ENCODE results near the gene EXO5.
"Not testable (repeated sequence)": the region's sequence is repeated elsewhere in the genome, so short reads cannot be mapped to it uniquely, and the experiment has no call there.

The EXO5 gene

DNA sequence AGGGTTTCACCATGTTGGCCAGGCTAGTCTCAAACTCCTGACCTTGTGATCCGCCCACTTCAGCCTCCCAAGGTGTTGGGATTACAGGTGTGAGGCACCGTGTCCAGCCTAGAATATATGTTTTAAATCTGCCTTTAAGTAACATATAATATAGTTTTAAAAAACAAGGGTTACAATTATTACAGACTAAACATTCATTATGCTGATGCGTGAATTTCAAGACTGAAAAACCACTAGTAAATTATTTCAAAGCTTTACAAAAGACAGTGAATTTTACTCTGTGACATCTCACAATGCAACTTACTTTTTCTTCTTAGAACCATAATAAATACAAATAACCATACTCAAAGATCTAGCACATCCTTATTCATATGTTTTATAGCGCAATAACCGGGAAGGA lies 47.6 kb downstream of the EXO5 start:
- H3K27ac ChIP-seq = no peak overlapping the region
- no peak for DNase-seq
- TF ChIP-seq, protein P1, sequence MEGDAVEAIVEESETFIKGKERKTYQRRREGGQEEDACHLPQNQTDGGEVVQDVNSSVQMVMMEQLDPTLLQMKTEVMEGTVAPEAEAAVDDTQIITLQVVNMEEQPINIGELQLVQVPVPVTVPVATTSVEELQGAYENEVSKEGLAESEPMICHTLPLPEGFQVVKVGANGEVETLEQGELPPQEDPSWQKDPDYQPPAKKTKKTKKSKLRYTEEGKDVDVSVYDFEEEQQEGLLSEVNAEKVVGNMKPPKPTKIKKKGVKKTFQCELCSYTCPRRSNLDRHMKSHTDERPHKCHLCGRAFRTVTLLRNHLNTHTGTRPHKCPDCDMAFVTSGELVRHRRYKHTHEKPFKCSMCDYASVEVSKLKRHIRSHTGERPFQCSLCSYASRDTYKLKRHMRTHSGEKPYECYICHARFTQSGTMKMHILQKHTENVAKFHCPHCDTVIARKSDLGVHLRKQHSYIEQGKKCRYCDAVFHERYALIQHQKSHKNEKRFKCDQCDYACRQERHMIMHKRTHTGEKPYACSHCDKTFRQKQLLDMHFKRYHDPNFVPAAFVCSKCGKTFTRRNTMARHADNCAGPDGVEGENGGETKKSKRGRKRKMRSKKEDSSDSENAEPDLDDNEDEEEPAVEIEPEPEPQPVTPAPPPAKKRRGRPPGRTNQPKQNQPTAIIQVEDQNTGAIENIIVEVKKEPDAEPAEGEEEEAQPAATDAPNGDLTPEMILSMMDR (IDR thresholded peaks at IDR 0.05; ENCODE audit: low read depth, low read length) = no peak
- no peak overlapping the region for H3K4me3 ChIP-seq (ENCODE audit: low read depth, low read length)
- H3K9me3 ChIP-seq (ENCODE audit: severe bottlenecking) = no peaks in the 10 kb centered on the region
- no peaks in the 10 kb centered on the region for H3K27me3 ChIP-seq (ENCODE audit: insufficient read depth, low read depth, severe bottlenecking)
- H3K36me3 ChIP-seq = no peaks in the 10 kb centered on the region

DNA sequence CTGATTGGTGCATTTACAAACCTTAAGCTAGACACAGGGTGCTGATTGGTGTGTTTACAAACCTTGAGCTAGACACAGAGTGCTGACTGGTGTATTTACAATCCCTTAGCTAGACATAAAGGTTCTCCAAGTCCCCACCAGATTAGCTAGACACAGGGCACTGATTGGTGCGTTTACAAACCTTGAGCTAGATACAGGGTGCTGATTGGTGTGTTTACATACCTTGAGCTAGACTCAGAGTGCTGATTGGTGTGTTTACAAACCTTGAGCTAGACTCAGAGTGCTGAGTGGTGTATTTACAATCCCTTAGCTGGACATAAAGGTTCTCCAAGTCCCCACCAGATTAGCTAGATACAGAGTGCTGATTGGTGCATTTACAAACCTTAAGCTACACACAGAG lies 49.7 kb downstream of the EXO5 start:
- not testable (repeated sequence) for H3K4me3 ChIP-seq (ENCODE audit: low read depth, low read length)

DNA sequence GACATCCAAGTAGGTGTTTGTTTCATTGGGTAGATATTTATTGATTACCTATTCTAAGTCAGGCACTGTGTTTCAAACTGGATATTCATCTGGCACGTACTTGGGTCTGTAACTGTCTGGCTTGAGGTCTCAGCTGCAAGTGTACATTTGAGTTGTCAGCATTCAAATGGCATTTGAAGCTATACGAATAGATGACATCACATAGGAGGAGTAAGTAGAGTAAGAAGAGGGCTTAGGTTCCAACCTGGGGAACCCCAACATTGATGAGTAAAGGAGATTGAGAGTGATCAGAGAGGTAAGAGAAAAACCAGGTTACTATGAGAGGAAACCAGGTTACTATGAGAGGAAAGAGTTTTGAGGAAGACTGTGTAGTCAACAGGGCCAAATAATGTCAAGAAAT lies 53.6 kb downstream of the EXO5 start:
- Histone ChIP-seq H3K27ac (no peak overlapping the region), H3K36me3 (no peaks in the 10 kb centered on the region), H3K27me3 (ENCODE audit: insufficient read depth, low read depth, severe bottlenecking) (no peaks in the 10 kb centered on the region), H3K9me3 (ENCODE audit: severe bottlenecking) (no peaks in the 10 kb centered on the region), H3K4me3 (ENCODE audit: low read depth, low read length) (no peak overlapping the region)
- DNase-seq = no peak
- TF ChIP-seq, protein P1 (IDR thresholded peaks at IDR 0.05; ENCODE audit: low read depth, low read length) = no peak

More for the DNA sequence above, 49.7 kb downstream of the EXO5 start:
- H3K36me3 ChIP-seq; H3K27me3 ChIP-seq (ENCODE audit: insufficient read depth, low read depth, severe bottlenecking); H3K9me3 ChIP-seq (ENCODE audit: severe bottlenecking); H3K27ac ChIP-seq; DNase-seq: not testable (repeated sequence)

DNA sequence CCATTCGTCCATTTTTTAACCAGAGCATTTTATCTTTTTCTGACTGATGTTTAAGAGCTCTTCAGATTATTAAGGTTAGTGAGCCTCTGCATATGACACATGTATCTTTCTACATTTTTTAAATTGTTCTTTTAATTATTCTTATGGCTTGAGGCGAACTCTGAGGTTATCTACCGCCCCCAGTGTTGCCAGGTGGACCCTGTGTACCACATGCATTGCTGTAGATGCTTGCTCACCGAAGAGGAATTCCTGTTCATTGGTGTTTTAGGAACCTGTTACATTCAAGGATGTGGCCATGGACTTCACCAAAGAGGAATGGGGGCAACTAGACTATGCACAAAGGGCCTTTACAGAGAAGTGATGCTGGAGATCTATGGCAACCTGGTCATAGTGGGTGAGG lies 54.7 kb downstream of the EXO5 start:
- TF ChIP-seq, protein P1 (IDR thresholded peaks at IDR 0.05; ENCODE audit: low read depth, low read length) = no peak
- Histone ChIP-seq H3K9me3 (ENCODE audit: severe bottlenecking) (no peaks in the 10 kb centered on the region), H3K36me3 (no peaks in the 10 kb centered on the region), H3K27ac (no peak overlapping the region), H3K27me3 (ENCODE audit: insufficient read depth, low read depth, severe bottlenecking) (no peaks in the 10 kb centered on the region), H3K4me3 (ENCODE audit: low read depth, low read length) (no peak overlapping the region)
- DNase-seq = no peak

DNA sequence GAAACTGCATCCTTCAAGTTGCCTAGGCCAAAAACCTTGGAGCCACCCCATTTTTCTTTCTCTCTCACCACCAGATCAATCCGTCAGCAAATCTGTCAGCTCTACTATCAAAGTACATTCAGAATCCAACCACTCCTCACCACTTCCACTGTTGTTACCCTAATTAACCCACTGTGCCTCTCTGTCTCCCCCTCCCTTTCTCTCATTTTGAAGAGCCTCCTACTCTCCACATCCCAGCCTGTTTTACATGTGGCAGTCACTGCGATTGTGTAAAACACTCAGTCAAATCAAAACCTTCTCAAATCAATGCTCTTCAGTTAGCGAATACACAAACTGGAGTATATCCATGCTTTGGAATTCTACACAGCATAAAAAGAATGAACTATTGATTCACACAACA lies 55.9 kb downstream of the EXO5 start:
- Histone ChIP-seq H3K9me3 (ENCODE audit: severe bottlenecking) (no peaks in the 10 kb centered on the region), H3K36me3 (no peaks in the 10 kb centered on the region), H3K4me3 (ENCODE audit: low read depth, low read length) (no peak overlapping the region), H3K27me3 (ENCODE audit: insufficient read depth, low read depth, severe bottlenecking) (no peaks in the 10 kb centered on the region), H3K27ac (no peak overlapping the region)
- TF ChIP-seq, protein P1 (IDR thresholded peaks at IDR 0.05; ENCODE audit: low read depth, low read length) = no peak
- DNase-seq = no peak

DNA sequence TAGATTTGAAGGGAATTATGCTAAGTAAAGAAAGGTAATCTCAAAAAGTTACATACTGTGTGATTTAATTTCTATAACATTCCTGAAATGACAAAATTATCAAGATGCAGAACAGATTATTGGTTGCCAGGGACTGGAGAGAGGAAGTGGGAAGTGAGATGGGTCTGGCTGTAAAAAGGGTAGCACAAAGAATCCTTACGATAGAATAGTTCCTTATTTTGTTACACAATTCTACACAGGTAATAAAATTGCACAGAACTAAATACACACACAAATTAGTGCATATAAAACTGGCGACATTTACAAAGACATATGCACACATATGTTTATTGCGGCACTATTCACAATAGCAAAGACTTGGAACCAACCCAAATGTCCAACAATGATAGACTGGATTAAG lies 56.3 kb downstream of the EXO5 start:
- H3K27me3 ChIP-seq (ENCODE audit: insufficient read depth, low read depth, severe bottlenecking) = no peaks in the 10 kb centered on the region
- TF ChIP-seq, protein P1 (IDR thresholded peaks at IDR 0.05; ENCODE audit: low read depth, low read length) = no peak
- H3K27ac ChIP-seq = no peak overlapping the region
- no peaks in the 10 kb centered on the region for H3K36me3 ChIP-seq
- no peaks in the 10 kb centered on the region for H3K9me3 ChIP-seq (ENCODE audit: severe bottlenecking)
- no peak for DNase-seq
- no peak overlapping the region for H3K4me3 ChIP-seq (ENCODE audit: low read depth, low read length)
